Esophagus (tissue), 2 donors: ENCODE measurements around the gene PLOD3. TPM values are rescaled to one million over a fixed set of nuclear protein-coding genes. Genes with fewer than 3 reads are reported as not detected.

Experiments
- H3K27ac ChIP-seq, 2 donors: one replicate each; pipeline ENCODE4 v1.5.1; 2013; ENCODE audit warnings: low read depth in 2 of 2, mild to moderate bottlenecking in 2 of 2, inconsistent platforms in 1 of 2, low read length in 1 of 2, moderate library complexity in 1 of 2
- H3K27me3 ChIP-seq, 2 donors: one replicate each; pipeline ENCODE4 v1.6.1; 2013; ENCODE audit warnings: low read length in 2 of 2, control low read depth in 1 of 2, mild to moderate bottlenecking in 1 of 2; ENCODE audit not compliant: insufficient read depth in 2 of 2, control insufficient read depth in 1 of 2
- H3K36me3 ChIP-seq, 2 donors: one replicate each; pipeline ENCODE4 v1.6.1; 2013; ENCODE audit warnings: low read length in 1 of 2; ENCODE audit not compliant: control insufficient read depth in 2 of 2, insufficient read depth in 2 of 2
- H3K4me1 ChIP-seq, 2 donors: one replicate each; pipeline ENCODE4 v1.6.1; 2013; ENCODE audit warnings: low read length in 1 of 2; ENCODE audit not compliant: control insufficient read depth in 2 of 2, insufficient read depth in 2 of 2
- H3K4me3 ChIP-seq, 2 donors: one replicate each; pipeline ENCODE4 v1.5.1; 2013; ENCODE audit warnings: low read length in 2 of 2, mild to moderate bottlenecking in 2 of 2, low read depth in 1 of 2, moderate library complexity in 1 of 2
- H3K9me3 ChIP-seq, 2 donors: one replicate each; pipeline ENCODE4 v1.6.1; 2013; ENCODE audit warnings: mild to moderate bottlenecking in 2 of 2, low read depth in 1 of 2, low read length in 1 of 2, moderate library complexity in 1 of 2; ENCODE audit not compliant: control insufficient read depth in 2 of 2, insufficient read depth in 1 of 2
- WGBS, 2 donors: extraction: QIAGEN DNeasy Blood & Tissue Kit; methylation state at CpG; one replicate each; pipeline ENCODE4 v1.1.7; 2013; 5-methylcytosine and 5-hydroxymethylcytosine counted together
- polyA plus RNA-seq, 2 donors: library from polyadenylated mRNA; stranded (reverse); fragments of 200-250 nt; gene quantifications; one replicate each; pipeline ENCODE4 v1.2.3, GENCODE V29; 2013
- donor health status: healthy with polysubstance abuse.
- donor health status: Bipolar disorder and iron deficiency.

PLOD3 gene
- polyA plus RNA-seq, 2 donors = 9.2 to 9.7 TPM

- H3K4me1 ChIP-seq = peaks cover 2 to 5% of the 10 kb centered on the region in 2 donors
- H3K27ac ChIP-seq = peak overlapping the region; percentile 66 to 68
- H3K27me3 ChIP-seq = no peaks in the 10 kb centered on the region
- peak overlapping the region; percentile 39 to 44 for H3K4me3 ChIP-seq
- no peaks in the 10 kb centered on the region for H3K9me3 ChIP-seq
- peaks cover 3 to 15% of the 10 kb centered on the region in 2 donors for H3K36me3 ChIP-seq
- 27 to 28% methylated on average over 52 of the region's 52 CpGs for WGBS, 2 donors
These were observed 14.9 kb upstream of the PLOD3 start for GRCh38 chr7:101232141-101232850.

GRCh38 chr7:101231644-101232043, 14.3 kb upstream of the PLOD3 start:
- Histone ChIP-seq H3K9me3 (no peaks in the 10 kb centered on the region), H3K27me3 (no peaks in the 10 kb centered on the region), H3K4me1 (peaks cover 2 to 5% of the 10 kb centered on the region in 2 donors), H3K4me3 (peak overlapping the region in 1 of 2 donors; percentile 39), H3K27ac (peak overlapping the region; percentile 66 to 68), H3K36me3 (peaks cover 3 to 11% of the 10 kb centered on the region in 2 donors)
- WGBS, 2 donors = 40 to 56% methylated on average over 7 of the region's 7 CpGs

GRCh38 chr7:101226721-101227120, 9.3 kb upstream of the PLOD3 start:
- Histone ChIP-seq H3K9me3 (no peaks in the 10 kb centered on the region), H3K4me3 (no peak overlapping the region), H3K27ac (no peak overlapping the region), H3K36me3 (peaks cover 11 to 34% of the 10 kb centered on the region in 2 donors), H3K4me1 (peaks cover 0 to 1% of the 10 kb centered on the region in 2 donors), H3K27me3 (no peaks in the 10 kb centered on the region)
- WGBS, 2 donors = 86 to 90% methylated on average over 9 of the region's 9 CpGs

- Histone ChIP-seq H3K9me3 (no peaks in the 10 kb centered on the region), H3K36me3 (peaks cover 11 to 34% of the 10 kb centered on the region in 2 donors), H3K4me1 (no peaks in the 10 kb centered on the region), H3K27me3 (no peaks in the 10 kb centered on the region), H3K27ac (no peak overlapping the region), H3K4me3 (no peak overlapping the region)
- WGBS, 2 donors = 95 to 96% methylated on average over 6 of the region's 6 CpGs
These were observed 8.3 kb upstream of the PLOD3 start for GRCh38 chr7:101225650-101226049.

GRCh38 chr7:101223528-101223927, 6.1 kb upstream of the PLOD3 start:
- WGBS, 2 donors = 96% methylated on average over 12 to 15 of the region's 15 CpGs
- peaks cover 11 to 26% of the 10 kb centered on the region in 2 donors for H3K36me3 ChIP-seq
- no peaks in the 10 kb centered on the region for H3K27me3 ChIP-seq

GRCh38 chr7:101222275-101222830, 5.0 kb upstream of the PLOD3 start:
- Histone ChIP-seq H3K27ac (no peak overlapping the region), H3K36me3 (peaks cover 7 to 24% of the 10 kb centered on the region in 2 donors), H3K4me3 (no peak overlapping the region), H3K4me1 (no peaks in the 10 kb centered on the region), H3K9me3 (no peaks in the 10 kb centered on the region), H3K27me3 (no peaks in the 10 kb centered on the region)
- 90 to 93% methylated on average over 27 of the region's 27 CpGs for WGBS, 2 donors

More at GRCh38 chr7:101223528-101223927, 6.1 kb upstream of the PLOD3 start:
- H3K4me3 ChIP-seq = no peak overlapping the region
- no peaks in the 10 kb centered on the region for H3K9me3 ChIP-seq
- no peaks in the 10 kb centered on the region for H3K4me1 ChIP-seq
- H3K27ac ChIP-seq = no peak overlapping the region

- Histone ChIP-seq H3K36me3 (peaks cover 7 to 20% of the 10 kb centered on the region in 2 donors), H3K27ac (no peak overlapping the region), H3K4me1 (peaks cover 0 to 8% of the 10 kb centered on the region in 2 donors), H3K27me3 (no peaks in the 10 kb centered on the region), H3K9me3 (no peaks in the 10 kb centered on the region), H3K4me3 (no peak overlapping the region)
- WGBS, 2 donors = 75 to 88% methylated on average over 5 of the region's 5 CpGs
These were observed 2.9 kb upstream of the PLOD3 start for GRCh38 chr7:101220295-101220694.

GRCh38 chr7:101218236-101219125, 1.1 kb upstream of the PLOD3 start:
- peak overlapping the region in 1 of 2 donors; percentile 49 for H3K27ac ChIP-seq
- 5 to 8% methylated on average over 26 of the region's 26 CpGs for WGBS, 2 donors
- H3K4me1 ChIP-seq = peaks cover 0 to 8% of the 10 kb centered on the region in 2 donors
- peak overlapping the region; percentile 69 to 87 for H3K4me3 ChIP-seq
- no peaks in the 10 kb centered on the region for H3K27me3 ChIP-seq
- peaks cover 0 to 9% of the 10 kb centered on the region in 2 donors for H3K36me3 ChIP-seq
- H3K9me3 ChIP-seq = no peaks in the 10 kb centered on the region

GRCh38 chr7:101216860-101217387, 457 bp downstream of the PLOD3 start:
- Histone ChIP-seq H3K27ac (peak overlapping the region; percentile 12 to 67), H3K27me3 (no peaks in the 10 kb centered on the region), H3K9me3 (no peaks in the 10 kb centered on the region), H3K4me3 (peak overlapping the region; percentile 69 to 87), H3K4me1 (peaks cover 0 to 8% of the 10 kb centered on the region in 2 donors), H3K36me3 (peaks cover 3 to 4% of the 10 kb centered on the region in 2 donors)
- 0 to 1% methylated on average over 34 of the region's 34 CpGs for WGBS, 2 donors
